Ishikawa (cell line): Measurements from ENCODE around the gene ACTL7A.
A peak's percentile ranks its signal among the peaks of the same experiment; 100 is the strongest.

Experiments used
- CEBPB ChIP-seq: IDR thresholded peaks from 2 replicates; pipeline ENCODE4 v1.6.1; 2012
- CREB1 ChIP-seq: IDR thresholded peaks from 2 replicates; pipeline ENCODE4 v1.6.1; 2012; ENCODE audit warnings: low read depth
- EGR1 ChIP-seq: IDR thresholded peaks from 2 replicates; pipeline ENCODE4 v1.6.1; 2012
- EP300 ChIP-seq: IDR thresholded peaks from 2 replicates; pipeline ENCODE4 v1.6.1; 2012; ENCODE audit warnings: borderline replicate concordance
- FOXM1 ChIP-seq: IDR thresholded peaks from 2 replicates; pipeline ENCODE4 v1.6.1; 2012; ENCODE audit warnings: low read depth, borderline replicate concordance
- NFIC ChIP-seq: IDR thresholded peaks from 2 replicates; pipeline ENCODE4 v1.6.1; 2012
- RAD21 ChIP-seq: IDR thresholded peaks from 2 replicates; pipeline ENCODE4 v1.6.1; 2012; ENCODE audit warnings: low read depth
- TAF1 ChIP-seq: IDR thresholded peaks from 2 replicates; pipeline ENCODE4 v1.6.1; 2012; ENCODE audit warnings: low read depth, mild to moderate bottlenecking
- TCF12 ChIP-seq: IDR thresholded peaks from 2 replicates; pipeline ENCODE4 v1.6.1; 2012; ENCODE audit warnings: low read depth
- TEAD4 ChIP-seq: IDR thresholded peaks from 2 replicates; pipeline ENCODE4 v1.6.1; 2012
- YY1 ChIP-seq: IDR thresholded peaks from 2 replicates; pipeline ENCODE4 v1.6.1; 2012; ENCODE audit warnings: low read depth
- ZBTB7A ChIP-seq: IDR thresholded peaks from 2 replicates; pipeline ENCODE4 v1.6.1; 2012; ENCODE audit warnings: low read depth
- TF ChIP-seq, protein P1 (sequence below): IDR thresholded peaks from 2 replicates; pipeline ENCODE4 v1.6.1; 2012
- TF ChIP-seq, protein P2 (sequence below): IDR thresholded peaks from 2 replicates; pipeline ENCODE4 v1.6.1; 2012; ENCODE audit warnings: low read depth, mild to moderate bottlenecking
- TF ChIP-seq, protein P3 (sequence below): IDR thresholded peaks from 2 replicates; pipeline ENCODE4 v1.6.1; 2012

Gene ACTL7A

DNA sequence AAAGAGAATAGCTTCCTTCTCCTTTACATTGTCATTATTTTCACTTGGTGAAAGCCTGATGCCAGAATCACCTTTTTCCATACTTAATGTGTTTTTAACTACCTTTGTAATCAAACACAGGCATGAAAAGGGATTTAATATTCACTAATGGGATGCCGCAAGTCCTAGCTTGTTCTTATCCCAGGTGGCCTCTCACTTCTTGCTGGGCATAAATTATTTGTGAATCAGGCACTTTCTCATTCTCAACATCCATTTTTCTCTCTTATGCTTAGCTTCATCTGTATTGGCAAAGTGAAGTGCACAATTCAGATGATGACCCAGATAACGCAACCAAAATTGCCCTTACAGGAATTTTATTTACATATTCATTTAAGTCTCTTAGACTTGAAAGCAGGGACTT, 17.2 kb upstream of the ACTL7A start:
- TF ChIP-seq TAF1: no peak
- TF ChIP-seq CREB1: no peak
- no peak for TF ChIP-seq RAD21
- TF ChIP-seq, protein P1, sequence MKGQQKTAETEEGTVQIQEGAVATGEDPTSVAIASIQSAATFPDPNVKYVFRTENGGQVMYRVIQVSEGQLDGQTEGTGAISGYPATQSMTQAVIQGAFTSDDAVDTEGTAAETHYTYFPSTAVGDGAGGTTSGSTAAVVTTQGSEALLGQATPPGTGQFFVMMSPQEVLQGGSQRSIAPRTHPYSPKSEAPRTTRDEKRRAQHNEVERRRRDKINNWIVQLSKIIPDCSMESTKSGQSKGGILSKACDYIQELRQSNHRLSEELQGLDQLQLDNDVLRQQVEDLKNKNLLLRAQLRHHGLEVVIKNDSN: no peak
- no peak for TF ChIP-seq TCF12
- TF ChIP-seq TEAD4: no peak
- TF ChIP-seq EP300: no peak
- no peak for TF ChIP-seq YY1
- no peak for TF ChIP-seq NFIC
- TF ChIP-seq, protein P2, sequence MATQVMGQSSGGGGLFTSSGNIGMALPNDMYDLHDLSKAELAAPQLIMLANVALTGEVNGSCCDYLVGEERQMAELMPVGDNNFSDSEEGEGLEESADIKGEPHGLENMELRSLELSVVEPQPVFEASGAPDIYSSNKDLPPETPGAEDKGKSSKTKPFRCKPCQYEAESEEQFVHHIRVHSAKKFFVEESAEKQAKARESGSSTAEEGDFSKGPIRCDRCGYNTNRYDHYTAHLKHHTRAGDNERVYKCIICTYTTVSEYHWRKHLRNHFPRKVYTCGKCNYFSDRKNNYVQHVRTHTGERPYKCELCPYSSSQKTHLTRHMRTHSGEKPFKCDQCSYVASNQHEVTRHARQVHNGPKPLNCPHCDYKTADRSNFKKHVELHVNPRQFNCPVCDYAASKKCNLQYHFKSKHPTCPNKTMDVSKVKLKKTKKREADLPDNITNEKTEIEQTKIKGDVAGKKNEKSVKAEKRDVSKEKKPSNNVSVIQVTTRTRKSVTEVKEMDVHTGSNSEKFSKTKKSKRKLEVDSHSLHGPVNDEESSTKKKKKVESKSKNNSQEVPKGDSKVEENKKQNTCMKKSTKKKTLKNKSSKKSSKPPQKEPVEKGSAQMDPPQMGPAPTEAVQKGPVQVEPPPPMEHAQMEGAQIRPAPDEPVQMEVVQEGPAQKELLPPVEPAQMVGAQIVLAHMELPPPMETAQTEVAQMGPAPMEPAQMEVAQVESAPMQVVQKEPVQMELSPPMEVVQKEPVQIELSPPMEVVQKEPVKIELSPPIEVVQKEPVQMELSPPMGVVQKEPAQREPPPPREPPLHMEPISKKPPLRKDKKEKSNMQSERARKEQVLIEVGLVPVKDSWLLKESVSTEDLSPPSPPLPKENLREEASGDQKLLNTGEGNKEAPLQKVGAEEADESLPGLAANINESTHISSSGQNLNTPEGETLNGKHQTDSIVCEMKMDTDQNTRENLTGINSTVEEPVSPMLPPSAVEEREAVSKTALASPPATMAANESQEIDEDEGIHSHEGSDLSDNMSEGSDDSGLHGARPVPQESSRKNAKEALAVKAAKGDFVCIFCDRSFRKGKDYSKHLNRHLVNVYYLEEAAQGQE: no peak

DNA sequence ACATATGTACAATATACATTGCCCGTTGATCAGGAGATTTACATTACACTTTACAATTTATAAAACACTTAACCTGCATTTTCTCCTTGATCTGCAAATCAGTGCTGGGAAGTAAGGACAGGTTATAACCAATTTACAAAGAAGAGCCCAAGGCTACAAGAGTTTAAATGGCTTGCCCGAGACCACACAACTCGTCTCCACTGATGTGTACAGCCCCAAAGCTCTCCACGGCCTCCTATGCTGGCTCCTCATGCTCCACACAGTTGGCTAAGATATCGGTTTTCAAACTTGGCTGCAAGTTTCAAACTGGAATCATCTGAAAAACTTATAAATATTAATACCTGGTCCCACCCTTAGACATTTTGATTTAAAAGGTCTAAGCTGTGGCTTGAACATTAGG, 16.6 kb upstream of the ACTL7A start:
- no peak for TF ChIP-seq CREB1
- no peak for TF ChIP-seq ZBTB7A
- TF ChIP-seq, protein P3, sequence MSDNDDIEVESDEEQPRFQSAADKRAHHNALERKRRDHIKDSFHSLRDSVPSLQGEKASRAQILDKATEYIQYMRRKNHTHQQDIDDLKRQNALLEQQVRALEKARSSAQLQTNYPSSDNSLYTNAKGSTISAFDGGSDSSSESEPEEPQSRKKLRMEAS: no peak

DNA sequence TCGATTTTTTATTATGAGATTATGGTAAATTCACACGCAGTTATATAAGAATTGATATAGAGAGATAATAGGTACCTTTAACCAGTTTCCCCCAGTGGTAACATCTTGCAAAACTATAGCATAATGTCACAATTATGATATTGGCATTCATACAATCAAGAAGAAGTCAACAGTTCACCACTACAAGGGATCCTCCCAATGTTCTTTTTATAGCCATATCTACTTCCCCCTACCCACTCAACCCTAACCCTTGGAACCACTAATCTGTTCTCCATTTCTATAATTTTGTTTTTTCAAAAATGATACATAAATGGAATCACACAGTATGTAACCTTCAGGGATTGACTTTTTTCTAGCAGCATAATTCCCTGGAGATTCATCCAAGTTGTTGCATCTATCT, 16.1 kb upstream of the ACTL7A start:
- no peak for TF ChIP-seq YY1
- TF ChIP-seq CREB1: no peak
- TF ChIP-seq EP300: no peak
- TF ChIP-seq TCF12: no peak
- TF ChIP-seq, protein P2: no peak
- TF ChIP-seq RAD21: no peak
- TF ChIP-seq CEBPB: no peak
- no peak for TF ChIP-seq ZBTB7A

DNA sequence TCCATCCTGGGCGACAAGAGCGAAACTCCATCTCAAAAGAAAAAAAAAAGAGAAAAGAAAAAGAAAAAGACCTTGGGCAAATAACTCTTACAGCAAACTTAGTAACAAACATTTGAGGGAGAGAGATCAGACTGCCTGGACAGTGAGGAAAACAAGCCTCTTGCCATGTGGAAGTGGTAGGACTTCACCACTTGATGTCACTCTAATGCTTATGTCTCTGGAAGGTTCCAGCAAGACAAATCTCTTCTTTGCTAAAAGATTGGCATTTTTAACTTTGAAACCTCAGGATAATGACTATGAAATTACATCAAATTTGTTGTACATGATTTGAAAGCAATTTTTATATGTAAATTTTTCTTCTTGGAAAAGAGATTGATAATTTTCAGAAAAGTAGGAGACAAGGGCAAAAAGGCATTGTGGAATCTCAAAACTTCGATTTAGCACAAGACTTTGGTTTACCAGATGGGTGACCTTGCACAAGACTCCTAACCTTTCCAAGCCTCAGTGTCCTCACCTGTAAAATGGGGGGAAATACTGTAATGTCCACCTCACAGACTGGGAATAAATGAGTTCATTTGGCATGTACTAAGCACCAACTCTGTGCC, 11.7 kb upstream of the ACTL7A start:
- peak; percentile 52 for TF ChIP-seq RAD21
- TF ChIP-seq EGR1: no peak

DNA sequence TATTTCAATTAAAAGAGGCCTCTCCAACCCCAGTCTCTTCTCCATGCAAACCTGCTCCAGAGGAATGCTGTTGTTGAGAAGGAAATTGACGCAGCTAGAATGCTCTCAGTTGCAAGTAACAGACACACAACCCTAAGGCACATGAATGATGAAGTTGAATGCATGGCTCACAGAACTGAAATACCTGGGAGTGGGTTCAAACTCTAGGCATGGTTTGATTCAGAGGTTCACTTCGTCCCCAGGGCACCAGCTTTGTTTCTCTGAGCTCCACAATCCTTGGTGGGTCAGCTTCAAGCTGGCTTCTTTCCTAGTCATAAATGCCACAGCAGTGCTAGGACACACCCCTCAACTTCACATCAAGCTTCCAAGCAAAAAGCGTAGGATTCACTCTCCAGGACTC, 10.9 kb upstream of the ACTL7A start:
- TF ChIP-seq TEAD4: no peak
- TF ChIP-seq NFIC: no peak
- no peak for TF ChIP-seq FOXM1
- TF ChIP-seq YY1: no peak
- TF ChIP-seq TCF12: no peak
- TF ChIP-seq, protein P2: no peak
- TF ChIP-seq, protein P1: no peak

DNA sequence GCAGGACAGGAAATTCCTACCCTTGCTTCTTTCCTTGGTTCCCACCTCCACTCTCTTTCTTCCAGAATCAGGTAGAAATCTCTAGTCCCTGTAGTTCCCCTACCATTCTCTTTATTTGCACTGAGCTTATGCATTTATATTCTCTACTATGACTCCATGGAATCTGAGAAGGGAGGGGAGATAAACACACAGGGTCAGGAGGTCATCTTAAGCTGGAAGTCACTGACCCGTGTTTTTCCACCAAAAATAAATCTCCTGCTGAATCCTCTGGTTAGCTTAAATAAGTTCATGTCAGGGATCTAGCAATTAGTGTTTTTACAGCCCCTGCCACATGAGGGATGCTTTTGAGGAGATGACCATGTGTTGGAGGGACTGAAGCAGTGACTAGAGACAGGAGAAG, 10.0 kb upstream of the ACTL7A start:
- TF ChIP-seq, protein P1: no peak
- TF ChIP-seq, protein P2: no peak
- TF ChIP-seq TAF1 (no peak), CEBPB (no peak), EGR1 (no peak), FOXM1 (no peak), EP300 (no peak), NFIC (no peak), CREB1 (no peak), YY1 (no peak), RAD21 (no peak), TEAD4 (no peak)
- TF ChIP-seq, protein P3: no peak
